SW 1271 (cell line): ENCODE data around the gene P3H2.
"Not testable (repeated sequence)": the region's sequence is repeated elsewhere in the genome, so short reads cannot be mapped to it uniquely, and the experiment has no call there.

Experiments used
- DNase-seq, 2 experiments: peaks; one replicate each; lab custom pipeline; 2025; lab: John Stamatoyannopoulos, UW

Gene P3H2

GRCh38 chr3:190120269-190121060 lies at the start of gene P3H2:
P3H2 (minus strand) TSS chr3:190120897; CDS start chr3:190120731, 166 bp downstream.
- peak; percentile 71 to 90 for DNase-seq

- no peak for DNase-seq
Measured at GRCh38 chr3:190169877-190170276, 49.2 kb upstream of the P3H2 start.

- no peak for DNase-seq
Measured at GRCh38 chr3:190169243-190169642, 48.5 kb upstream of the P3H2 start.

GRCh38 chr3:190167936-190168680 lies 47.4 kb upstream of the P3H2 start:
- DNase-seq = no peak

GRCh38 chr3:190166948-190167347 lies 46.3 kb upstream of the P3H2 start:
- DNase-seq = no peak

- DNase-seq = no peak
Measured at GRCh38 chr3:190165253-190165652, 44.6 kb upstream of the P3H2 start.

GRCh38 chr3:190162013-190162412 lies 41.3 kb upstream of the P3H2 start:
- DNase-seq = not testable (repeated sequence)

GRCh38 chr3:190159902-190160435 lies 39.3 kb upstream of the P3H2 start:
- no peak for DNase-seq

GRCh38 chr3:190158261-190158660 lies 37.6 kb upstream of the P3H2 start:
- DNase-seq = no peak

- no peak for DNase-seq
Measured at GRCh38 chr3:190155752-190156151, 35.1 kb upstream of the P3H2 start.

- DNase-seq = no peak
Measured at GRCh38 chr3:190150681-190151080, 30.0 kb upstream of the P3H2 start.

- not testable (repeated sequence) for DNase-seq
Measured at GRCh38 chr3:190149830-190150619, 29.3 kb upstream of the P3H2 start.

- not testable (repeated sequence) for DNase-seq
Measured at GRCh38 chr3:190144793-190145192, 24.1 kb upstream of the P3H2 start.

- no peak for DNase-seq
Measured at GRCh38 chr3:190142041-190142440, 21.3 kb upstream of the P3H2 start.

- no peak for DNase-seq
Measured at GRCh38 chr3:190139365-190139764, 18.7 kb upstream of the P3H2 start.

- no peak for DNase-seq
Measured at GRCh38 chr3:190132371-190132770, 11.7 kb upstream of the P3H2 start.

- DNase-seq = peak in 1 of 2 experiments; percentile 9
Measured at GRCh38 chr3:190131329-190131728, 10.6 kb upstream of the P3H2 start.

GRCh38 chr3:190130696-190131095 lies 10.0 kb upstream of the P3H2 start:
- no peak for DNase-seq

GRCh38 chr3:190130037-190130436 lies 9.3 kb upstream of the P3H2 start:
- DNase-seq = no peak

GRCh38 chr3:190127797-190128196 lies 7.1 kb upstream of the P3H2 start:
- no peak for DNase-seq

GRCh38 chr3:190127195-190127594 lies 6.5 kb upstream of the P3H2 start:
- DNase-seq = no peak

GRCh38 chr3:190125436-190126068 lies 4.9 kb upstream of the P3H2 start:
- no peak for DNase-seq
